Esophagus mucosa (tissue), 1 donor: ENCODE measurements around the gene TTBK2. TPM values are rescaled to one million over a fixed set of nuclear protein-coding genes. Genes with fewer than 3 reads are reported as not detected.
"Not testable (repeated sequence)": the region's sequence is repeated elsewhere in the genome, so short reads cannot be mapped to it uniquely, and the experiment has no call there.

Source experiments
- ATAC-seq: fragments of 200-7000 bp; cut with Tn5 transposase; one replicate; pipeline ENCODE4 v1.9.1; 2020
- total RNA-seq: library from RNA; stranded (reverse); gene quantifications from one replicate; pipeline ENCODE4 v1.2.4, GENCODE V29; 2023
- donor health status: DM: yes; HTN: yes; CAD: no.

The TTBK2 gene
- total RNA-seq, 1 donor from 2014 or later = 5.4 TPM

DNA sequence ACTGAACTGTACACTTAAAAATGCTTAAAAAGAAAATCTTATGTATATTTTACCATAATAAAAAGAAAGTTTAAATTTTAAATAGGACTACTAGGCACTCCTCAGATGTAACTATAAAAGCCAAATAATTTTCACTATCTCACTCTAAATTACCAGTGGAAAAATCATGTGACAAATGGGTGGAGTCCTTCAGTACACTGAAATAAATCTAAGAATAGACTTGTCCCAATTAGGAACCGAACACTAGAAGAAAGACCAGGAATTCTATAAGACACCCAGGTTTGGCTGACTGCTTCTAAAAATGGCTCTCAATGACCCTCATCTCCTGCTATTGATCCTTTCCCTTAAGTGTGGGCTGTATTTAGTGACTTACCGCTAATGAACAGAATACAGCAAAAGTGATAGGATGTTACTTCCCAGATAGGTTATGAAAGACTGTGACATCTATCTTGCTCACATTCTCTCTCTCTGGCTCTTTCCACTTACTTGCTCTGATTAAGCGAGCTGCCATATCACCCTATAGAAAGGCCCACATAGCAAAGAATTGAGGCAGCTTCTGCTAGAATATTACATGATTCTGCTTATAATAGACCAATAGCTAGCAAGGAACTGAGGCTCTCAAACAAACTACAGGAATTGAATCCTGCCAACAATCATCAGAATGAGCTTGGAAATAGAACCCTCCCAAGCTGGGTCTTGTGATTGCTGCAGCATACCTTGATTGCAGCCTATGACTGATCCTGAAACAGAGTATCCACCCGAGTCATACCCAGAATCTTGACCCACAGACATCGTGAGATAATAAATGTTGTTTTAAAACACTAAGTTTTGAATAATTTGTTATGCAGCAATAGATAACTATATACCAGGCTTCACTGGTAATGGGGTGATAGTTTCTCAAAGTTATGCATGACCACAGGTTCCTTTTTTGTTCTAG is 16.9 kb downstream of the TTBK2 start:
- no peak for ATAC-seq

DNA sequence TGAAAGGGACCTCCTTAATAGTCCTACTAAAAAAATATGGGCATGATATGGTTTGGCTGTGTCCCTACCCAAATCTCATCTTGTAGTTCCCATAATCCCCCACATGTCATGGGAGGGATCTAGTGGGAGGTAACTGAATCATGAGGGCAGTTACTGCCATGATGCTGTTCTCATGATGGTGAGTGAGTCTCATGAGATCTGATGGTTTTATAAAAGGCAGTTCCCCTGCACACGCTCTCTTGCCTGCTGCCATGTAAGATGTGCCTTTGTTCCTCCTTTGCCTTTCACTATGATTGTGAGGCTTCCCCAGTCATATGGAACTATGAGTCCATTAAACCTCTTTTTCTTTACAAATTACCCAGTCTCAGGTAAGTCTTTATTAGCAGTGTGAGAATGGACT is 26.7 kb downstream of the TTBK2 start:
- ATAC-seq = not testable (repeated sequence)

DNA sequence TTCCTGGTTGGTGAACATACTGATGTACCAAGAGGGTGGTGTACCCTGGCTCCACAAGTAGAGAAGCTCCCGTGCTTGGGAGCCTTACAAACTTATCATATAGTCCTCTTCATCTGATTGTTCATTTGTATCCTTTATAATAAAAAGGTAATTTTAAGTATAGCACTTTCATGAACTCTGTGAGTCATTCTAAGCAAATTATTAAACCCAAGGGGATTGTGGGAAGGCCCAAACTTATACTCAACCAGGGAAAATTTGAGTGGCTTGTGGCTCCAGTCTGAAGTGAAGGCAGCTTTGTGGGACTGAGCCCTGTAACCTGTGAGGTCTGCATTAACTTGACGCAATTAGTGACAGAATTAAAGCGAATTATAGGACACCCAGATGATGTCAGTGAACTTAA is 29.0 kb downstream of the TTBK2 start:
- ATAC-seq = no peak

DNA sequence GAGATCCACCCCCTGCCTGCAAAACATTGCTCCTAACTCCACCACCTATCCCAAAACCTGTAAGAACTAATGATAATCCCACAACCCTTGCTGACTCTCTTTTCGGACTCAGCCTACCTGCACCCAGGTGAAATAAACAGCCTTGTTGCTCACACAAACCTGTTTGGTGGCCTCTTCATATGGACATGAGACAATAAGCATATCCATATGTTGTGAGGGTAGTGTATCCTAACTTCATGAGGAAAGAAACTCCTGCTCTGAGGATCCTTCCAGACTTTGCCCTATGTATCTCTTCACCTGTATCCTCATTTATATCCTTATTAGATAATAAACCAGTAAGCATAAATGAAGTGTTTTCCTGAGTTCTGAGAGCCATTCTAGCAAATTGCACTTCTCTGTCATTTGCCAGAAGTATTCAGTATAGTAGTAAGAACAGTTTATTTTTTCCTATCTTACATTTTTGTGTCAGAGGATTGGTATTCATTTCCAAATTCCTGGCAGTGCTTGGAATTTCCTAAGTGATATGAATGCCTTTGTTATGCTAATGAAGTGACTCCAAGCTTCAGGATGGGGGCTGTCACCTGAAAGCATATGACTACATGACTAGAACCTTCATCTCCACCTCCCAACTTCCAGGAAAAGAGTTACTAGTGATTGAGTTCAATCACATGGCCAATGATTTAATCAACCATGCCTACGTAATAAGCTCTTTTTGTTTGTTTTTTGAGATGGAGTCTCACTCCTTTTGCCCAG is 30.2 kb downstream of the TTBK2 start:
- ATAC-seq = peak; percentile 51

DNA sequence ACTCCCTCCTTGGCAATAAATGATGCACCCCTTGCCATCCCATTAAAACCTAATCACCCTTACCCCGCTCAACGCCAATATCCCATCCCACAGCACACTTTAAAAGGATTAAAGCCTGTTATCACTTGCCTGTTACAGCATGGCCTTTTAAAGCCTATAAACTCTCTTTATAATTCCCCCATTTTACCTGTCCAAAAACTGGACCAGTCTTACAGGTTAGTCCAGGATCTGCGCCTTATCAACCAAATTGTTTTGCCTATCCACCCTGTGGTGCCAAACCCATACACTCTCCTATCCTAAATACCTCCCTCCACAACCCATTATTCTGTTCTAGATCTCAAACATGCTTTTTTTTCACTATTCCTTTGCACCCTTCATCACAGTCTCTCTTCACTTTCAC is 33.2 kb downstream of the TTBK2 start:
- ATAC-seq = not testable (repeated sequence)

DNA sequence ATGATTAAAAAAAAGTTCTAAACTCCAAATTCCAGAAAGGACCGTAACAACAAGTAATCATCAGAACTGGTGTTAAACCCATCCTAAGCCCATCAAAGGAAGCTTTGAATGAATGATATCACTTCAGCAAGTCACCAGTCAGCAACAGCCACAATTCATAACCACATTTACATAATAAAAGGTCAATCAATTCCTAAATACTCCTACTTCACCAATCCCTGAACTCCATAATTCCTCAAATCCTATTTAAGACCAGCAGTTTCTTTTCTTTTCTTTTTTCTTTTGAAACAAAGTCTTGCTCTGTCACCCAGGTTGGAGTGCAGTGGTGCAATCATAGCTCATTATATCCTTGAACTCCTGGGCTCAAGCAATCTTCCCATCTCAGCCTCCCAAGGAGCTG is 40.5 kb downstream of the TTBK2 start:
- no peak for ATAC-seq

DNA sequence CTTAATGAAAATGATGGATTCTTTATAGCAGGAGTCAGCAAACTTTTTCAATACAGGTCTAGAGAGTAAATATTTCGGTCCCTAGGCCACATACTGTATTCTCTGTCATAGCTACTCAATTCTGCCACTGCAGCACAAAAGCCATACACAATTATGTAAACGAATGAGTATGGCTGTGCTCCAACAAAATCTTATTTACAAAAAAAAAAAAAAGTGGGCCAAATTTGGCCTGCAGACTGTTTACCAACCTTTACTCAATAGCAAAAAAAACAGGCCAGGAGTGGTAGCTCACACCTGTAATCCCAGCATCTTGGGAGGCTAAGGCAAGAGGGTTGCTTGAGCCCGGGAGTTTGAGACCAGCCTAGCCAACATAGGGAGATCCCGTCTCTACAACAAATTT is 41.1 kb downstream of the TTBK2 start:
- no peak for ATAC-seq

DNA sequence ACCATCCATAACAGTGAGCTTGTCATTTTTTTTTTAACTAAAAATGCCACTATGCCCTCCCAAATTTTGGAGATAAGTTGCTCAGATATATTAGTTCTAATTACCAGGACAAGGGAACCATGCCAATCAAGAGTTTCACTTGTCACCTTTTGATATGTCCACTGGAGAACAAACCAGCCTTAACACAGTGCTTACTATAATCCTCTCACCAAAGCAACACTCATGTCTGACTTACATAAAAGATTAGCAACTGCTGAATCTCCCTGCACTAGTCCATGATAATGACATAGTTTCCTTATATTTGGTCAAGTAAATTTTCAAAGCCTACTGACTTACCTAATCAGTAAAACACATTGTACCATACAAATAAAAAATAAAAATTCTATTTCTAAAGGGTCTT is 44.4 kb downstream of the TTBK2 start:
- peak; percentile 33 for ATAC-seq

DNA sequence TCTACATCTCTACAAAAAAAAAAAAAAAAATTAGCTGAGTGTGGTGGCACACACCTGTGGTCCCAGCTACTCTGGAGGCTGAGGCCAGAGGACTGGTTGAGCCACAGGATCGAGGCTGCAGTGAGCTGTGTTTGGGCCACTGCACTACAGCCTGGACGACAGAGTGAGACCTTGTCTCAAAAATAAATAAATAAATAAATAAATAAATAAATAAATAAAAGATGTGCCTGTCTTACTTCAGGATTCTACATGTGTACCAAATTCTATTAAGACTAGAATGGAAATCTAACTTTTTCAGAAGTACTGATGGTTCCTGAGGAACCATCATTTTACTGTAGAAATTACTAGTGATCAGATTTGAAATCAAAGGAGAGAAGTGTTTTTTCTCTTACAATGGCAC is 51.9 kb downstream of the TTBK2 start:
- no peak for ATAC-seq

DNA sequence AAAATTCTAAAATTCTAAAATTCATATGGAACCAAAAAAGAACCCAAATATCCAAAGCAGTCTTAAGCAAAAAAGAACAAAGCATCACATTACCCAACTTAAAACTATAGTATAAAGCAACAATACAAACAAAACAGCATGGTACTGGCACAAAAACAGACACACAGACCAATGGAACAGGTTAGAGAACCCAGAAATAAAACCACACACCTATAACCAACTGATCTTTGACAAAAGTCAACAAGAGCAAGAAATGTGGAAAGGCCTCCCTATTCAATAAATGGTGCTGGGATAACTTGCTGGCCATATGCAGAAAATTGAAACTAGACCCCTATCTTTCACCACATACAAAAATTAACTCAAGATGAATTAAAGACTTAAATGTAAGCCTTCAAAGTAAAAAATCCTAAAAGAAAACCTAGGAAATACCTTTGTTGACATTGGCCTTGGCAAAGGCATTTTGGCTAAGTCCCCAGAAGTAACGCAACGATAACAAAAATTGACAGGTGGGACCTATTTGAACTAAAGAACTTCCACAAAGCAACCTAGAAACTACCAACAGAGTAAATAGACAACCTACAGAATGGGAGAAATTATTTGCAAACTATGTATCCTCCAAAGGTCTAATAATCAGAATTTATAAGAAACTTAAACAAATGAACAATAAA is 56.9 kb downstream of the TTBK2 start:
- no peak for ATAC-seq

DNA sequence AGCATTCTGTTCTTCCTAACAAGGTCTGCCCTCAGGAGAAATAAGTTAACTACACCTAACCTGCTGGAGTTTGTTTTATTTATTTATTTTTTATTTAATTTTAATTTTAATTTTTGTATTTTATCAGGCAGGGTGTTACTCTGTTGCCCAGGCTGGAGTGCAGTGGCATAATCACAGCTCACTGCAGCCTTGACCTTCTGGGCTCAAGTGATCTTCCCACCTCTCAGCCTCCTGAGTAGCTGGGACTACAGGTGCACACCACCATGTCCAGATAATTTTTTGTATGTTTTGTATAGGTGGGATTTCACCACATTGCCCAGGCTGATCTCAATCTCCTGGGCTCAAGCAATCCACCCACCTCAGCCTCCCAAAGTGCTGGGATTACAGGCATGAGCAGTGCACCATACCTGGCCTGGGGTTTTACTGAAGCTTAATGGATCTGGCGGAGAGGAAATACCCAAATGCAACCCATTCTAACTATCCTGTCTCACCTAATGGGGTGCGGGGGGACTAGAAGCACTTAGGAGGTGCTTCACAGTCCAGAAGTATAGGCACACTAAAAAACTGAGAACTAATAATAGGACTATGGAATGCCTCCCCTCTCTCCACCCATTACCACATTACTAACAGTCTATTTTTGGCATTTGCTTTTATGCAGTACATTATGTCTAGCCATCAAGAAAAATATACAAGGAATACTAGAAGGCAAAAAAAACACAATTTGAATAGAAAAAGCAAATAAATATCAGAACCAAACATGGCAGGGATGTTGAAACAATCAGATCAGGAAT is 61.4 kb downstream of the TTBK2 start:
- ATAC-seq = peak; percentile 15

DNA sequence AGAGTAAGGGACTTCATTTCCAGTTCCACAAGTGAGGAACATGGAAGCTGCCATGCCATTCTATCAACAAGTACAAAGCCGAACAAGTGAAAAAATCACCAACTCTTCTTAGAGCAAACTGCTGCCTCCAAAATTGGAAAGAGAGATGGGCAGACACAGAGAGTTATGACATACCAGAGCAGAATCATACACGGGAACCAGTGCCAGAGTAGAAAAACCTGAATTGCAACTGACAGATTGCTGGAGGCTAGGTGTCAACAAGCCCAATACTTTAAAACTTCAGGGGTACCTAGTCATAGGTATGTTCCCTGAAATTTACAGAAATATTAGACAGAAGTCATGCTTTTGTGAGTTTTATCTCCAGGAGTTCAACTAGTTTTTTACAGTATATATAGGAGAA is 62.0 kb downstream of the TTBK2 start:
- ATAC-seq = peak; percentile 81

DNA sequence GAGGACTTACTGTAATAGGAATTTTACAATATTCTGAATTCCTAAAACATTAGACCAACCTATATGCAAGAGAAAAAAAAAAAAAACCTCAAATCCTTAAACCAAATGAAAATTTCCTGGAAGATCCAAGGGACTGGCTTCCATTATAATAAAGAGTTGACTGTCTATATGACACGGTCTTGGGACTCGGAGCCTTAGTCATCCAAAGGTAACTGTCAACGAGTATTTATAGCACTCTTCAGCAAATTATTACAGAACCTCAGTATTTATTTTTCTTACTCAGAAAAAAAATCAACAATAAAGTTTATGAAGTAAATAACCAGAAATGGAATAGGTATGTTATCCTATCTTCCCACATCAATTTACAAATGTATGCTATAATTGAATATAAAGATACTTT is 66.0 kb downstream of the TTBK2 start:
- ATAC-seq = no peak

DNA sequence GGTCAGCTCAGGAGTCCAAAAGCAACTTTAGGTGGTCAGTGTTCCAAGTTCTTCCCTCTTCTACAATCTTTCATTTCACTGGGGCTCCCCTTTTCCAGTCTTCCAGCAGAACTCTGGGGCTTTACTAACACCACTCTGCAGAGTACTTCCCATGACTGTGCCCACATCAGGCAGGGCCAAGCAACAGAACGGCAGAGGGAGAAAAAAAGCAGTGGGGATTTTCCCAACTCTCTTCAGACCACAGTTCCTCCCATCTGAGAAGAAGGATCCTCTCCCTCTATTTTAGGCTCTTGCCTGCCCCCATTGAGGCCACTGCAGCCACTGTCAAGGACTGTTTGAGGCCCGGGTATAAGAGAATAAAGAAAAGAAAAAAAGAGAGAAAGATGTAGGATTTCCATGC is 70.7 kb downstream of the TTBK2 start:
- ATAC-seq = no peak

DNA sequence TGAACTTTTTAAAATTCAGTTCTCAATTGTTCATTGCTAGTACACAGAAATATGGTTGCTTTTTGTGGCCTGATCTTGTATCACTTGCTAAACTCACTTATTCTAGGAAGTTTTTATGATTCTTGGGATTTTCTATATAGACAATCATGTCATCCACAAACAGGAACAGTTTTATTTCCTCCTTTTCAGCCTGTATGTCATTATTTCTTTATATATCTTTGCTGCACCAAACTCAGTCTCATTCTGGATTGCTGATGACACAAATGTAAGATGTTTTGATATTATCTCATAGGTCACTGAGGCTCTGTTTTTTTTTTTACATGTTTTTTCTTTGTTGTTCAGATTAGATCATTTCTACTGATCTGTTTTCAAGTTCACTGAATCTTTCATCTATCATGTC is 71.7 kb downstream of the TTBK2 start:
- ATAC-seq = no peak

DNA sequence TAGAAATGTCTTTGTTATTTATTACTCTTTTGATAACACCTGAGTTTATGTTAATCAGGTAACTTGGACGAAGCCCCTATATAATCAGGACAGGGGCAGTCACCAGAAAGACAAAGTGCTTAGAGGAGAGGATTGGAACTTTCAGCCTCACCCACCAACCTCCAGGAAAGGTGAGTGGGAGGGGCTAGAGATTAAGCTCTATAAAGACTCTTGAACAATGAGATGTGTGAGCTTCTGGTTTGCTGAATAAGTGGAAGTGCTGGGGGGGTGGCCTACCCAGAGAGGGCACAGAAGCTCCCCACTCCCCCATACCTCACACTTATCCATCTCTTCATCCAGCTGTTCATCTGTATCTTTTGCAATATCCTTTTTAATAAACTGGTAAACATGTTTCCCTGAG is 73.9 kb downstream of the TTBK2 start:
- no peak for ATAC-seq

DNA sequence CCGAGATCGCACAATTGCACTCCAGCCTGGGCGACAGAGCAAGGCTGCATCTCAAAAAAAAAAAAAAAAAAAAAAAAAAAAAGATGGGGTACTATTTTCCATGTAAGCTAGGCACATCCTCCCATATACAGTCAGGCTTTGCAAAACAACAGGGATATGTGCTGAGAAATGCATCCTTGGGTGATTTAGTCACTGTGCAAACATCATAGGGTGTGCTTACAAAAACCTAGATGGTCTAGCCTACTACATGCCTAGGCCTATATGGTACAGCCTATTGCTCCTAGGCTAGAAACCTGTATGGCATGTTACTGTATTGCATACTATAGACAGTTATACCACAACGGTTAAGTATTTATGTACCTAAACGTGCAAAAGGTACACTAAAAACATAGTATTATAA is 75.0 kb downstream of the TTBK2 start:
- ATAC-seq = peak; percentile 100

DNA sequence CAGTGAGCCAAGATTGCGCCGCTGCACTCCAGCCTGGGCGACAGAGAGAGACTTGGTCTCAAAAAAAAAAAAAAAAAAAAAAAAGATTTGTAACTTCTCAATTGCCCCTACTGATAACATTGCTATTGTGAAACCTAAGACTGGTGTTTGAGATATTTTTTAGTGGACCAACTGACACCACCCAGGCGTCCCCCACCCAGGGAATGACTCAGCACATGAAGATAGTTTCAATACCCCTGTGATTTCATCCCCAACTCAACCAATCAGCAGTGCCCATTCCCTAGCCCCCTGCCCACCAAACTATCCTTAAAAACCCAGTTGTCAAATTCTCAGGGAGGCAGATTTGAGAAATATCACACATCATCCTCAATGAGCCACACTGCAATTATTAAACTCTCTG is 76.9 kb downstream of the TTBK2 start:
- no peak for ATAC-seq

DNA sequence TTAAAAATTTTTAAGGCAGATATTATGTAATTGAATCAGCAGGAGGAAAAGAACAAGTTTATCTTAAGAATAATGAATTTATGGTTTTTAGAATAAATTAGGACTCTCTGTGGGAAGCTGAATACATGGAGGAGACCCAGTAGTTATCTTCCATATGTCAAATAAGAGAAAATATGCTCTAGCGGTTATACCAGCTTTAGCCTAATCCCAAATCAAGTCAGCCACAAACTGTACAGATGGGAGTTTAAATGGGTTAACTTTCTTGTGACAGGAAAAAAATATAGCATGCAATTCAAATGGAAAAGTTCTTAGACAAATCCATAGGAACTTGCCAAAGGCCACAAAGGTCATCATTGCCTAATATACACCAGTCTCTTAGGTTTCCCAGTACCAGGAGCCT is 84.3 kb downstream of the TTBK2 start:
- no peak for ATAC-seq

DNA sequence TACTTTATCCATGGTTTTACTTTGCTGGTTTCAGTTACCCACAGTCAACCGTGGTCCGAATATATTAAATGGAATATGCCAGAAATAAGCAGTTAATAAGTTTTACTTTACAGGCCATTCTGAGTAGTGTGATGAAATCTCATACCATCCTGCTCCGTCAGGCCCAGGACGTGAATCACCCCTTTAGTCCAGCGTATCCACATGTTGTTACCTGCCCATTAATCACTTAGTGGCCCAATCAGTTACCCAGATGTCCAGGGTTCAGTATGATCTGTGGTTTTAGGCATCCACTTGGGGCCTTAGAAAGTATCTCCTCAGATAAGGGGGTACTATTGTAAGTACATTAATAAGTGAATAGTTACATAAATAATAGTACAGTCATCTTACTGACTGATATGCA is 88.0 kb downstream of the TTBK2 start:
- peak; percentile 99 for ATAC-seq

DNA sequence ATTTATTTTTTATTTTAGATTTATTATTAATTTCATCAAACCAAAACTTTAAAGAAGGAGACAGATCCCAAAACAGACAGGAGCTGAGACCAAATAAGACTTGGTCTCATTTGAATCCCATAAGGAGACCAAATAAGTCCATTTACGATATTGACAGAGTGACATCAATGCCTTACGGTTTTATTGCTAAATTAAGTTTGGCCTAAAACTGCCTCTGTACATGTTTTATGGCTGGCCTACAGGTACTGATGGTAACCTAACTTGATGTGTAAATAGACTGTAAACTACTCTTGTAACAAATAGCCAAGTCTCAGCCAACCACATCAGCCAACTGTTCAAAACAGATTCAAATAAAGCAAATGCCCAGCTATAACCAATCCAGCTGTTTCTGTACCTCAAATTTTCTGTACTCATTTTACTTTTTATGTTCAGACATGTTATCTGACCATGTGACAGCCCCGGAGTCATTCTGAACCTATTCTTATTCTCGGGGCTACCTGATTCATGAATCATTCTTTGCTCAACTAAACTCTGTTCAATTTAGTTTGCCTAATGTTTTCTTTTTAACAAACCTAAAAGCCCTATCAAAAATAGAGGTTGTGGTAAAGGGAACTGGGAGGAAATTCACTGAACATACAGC is 94.2 kb downstream of the TTBK2 start:
- peak; percentile 50 for ATAC-seq

DNA sequence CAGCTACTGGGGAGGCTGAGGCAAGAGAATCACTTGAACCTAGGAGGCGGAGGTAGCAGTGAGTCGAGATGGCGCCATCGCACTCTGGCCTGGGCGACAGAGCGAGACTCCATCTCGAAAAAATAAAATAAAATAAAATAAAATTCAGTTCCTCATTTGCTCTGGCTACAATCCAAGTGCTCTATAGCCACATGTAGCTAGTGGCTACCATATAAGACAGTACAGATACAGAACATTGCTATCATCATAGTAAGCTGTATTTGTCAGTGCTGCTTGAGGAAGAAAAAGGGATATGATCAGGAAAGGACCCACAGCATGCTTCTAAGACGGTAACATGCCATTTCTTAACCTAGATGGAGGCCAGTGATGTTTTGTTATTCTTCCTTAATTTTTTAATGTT is 95.0 kb downstream of the TTBK2 start:
- no peak for ATAC-seq
